Activated gamma-delta T cell (primary cell): ENCODE measurements around the gene RAD1.

Source experiments
- DNase-seq: peaks from one replicate; lab custom pipeline; 2025; lab: John Stamatoyannopoulos, UW

Gene RAD1

GRCh38 chr5:34863946-34864345, 51.4 kb downstream of the RAD1 start:
- DNase-seq, result no peak

- no peak for DNase-seq
These were observed 56.1 kb downstream of the RAD1 start for GRCh38 chr5:34859253-34859652.

- DNase-seq, result no peak
These were observed 56.5 kb downstream of the RAD1 start for GRCh38 chr5:34858790-34859189.

GRCh38 chr5:34857894-34858293, 57.4 kb downstream of the RAD1 start:
- no peak for DNase-seq

GRCh38 chr5:34857161-34857560, 58.1 kb downstream of the RAD1 start:
- DNase-seq, result no peak
